H9 (cell line): ENCODE results near the gene SPR. TPM values are rescaled to one million over a fixed set of nuclear protein-coding genes. Genes with fewer than 3 reads are reported as not detected.

Experiments used
- DNase-seq: peaks from one replicate; pipeline ENCODE4 v3.0.0-alpha.2; 2017
- H2AFZ ChIP-seq: one replicate; pipeline ENCODE4 v1.6.1; 2013; ENCODE audit warnings: mild to moderate bottlenecking, low read length, control low read depth, moderate library complexity
- H2AK5ac ChIP-seq: 2 replicates; pipeline ENCODE4 v1.6.1; 2013; ENCODE audit warnings: low read length, control low read depth, mixed read lengths; ENCODE audit not compliant: insufficient read length
- H2BK120ac ChIP-seq: one replicate; pipeline ENCODE4 v1.6.1; 2013; ENCODE audit warnings: low read depth, mild to moderate bottlenecking, low read length, control low read depth, inconsistent platforms; ENCODE audit not compliant: poor library complexity, severe bottlenecking
- H2BK12ac ChIP-seq: 2 replicates; pipeline ENCODE4 v1.6.1; 2013; ENCODE audit warnings: low read length, control low read depth, mixed read lengths, low read depth; ENCODE audit not compliant: insufficient read length
- H2BK15ac ChIP-seq: 2 replicates; pipeline ENCODE4 v1.6.1; 2013; ENCODE audit warnings: low read depth, low read length, control low read depth
- H2BK20ac ChIP-seq: one replicate; pipeline ENCODE4 v1.6.1; 2013; ENCODE audit warnings: low read depth, mild to moderate bottlenecking, low read length, control low read depth, inconsistent platforms; ENCODE audit not compliant: poor library complexity, severe bottlenecking
- H2BK5ac ChIP-seq: 2 replicates; pipeline ENCODE4 v1.6.1; 2013; ENCODE audit warnings: low read length, control low read depth, mixed read lengths; ENCODE audit not compliant: insufficient read length
- H3K14ac ChIP-seq: 2 replicates; pipeline ENCODE4 v1.6.1; 2013; ENCODE audit warnings: low read length, control low read depth; ENCODE audit not compliant: insufficient read depth
- H3K18ac ChIP-seq: 2 replicates; pipeline ENCODE4 v1.6.1; 2013; ENCODE audit warnings: low read depth, mild to moderate bottlenecking, mixed read lengths, low read length, control low read depth; ENCODE audit not compliant: insufficient read length
- H3K23ac ChIP-seq: 2 replicates; pipeline ENCODE4 v1.6.1; 2013; ENCODE audit warnings: low read length, control low read depth, mixed read lengths, low read depth; ENCODE audit not compliant: insufficient read length
- H3K23me2 ChIP-seq: 2 replicates; pipeline ENCODE4 v1.6.1; 2013; ENCODE audit warnings: low read depth, mild to moderate bottlenecking, mixed read lengths, low read length, control low read depth; ENCODE audit not compliant: insufficient read length, poor library complexity, severe bottlenecking
- H3K27ac ChIP-seq: 2 replicates; pipeline ENCODE4 v1.5.1; 2013; ENCODE audit warnings: low read length, control low read depth, mixed read lengths, low read depth; ENCODE audit not compliant: insufficient read length
- H3K27me3 ChIP-seq: 2 replicates; pipeline ENCODE4 v1.6.1; 2013; ENCODE audit warnings: low read length, control low read depth, inconsistent platforms; ENCODE audit not compliant: insufficient read depth
- H3K4ac ChIP-seq: 2 replicates; pipeline ENCODE4 v1.6.1; 2013; ENCODE audit warnings: low read depth, mild to moderate bottlenecking, control low read depth, inconsistent platforms, low read length, moderate library complexity
- H3K4me1 ChIP-seq: 2 replicates; pipeline ENCODE4 v1.6.1; 2013; ENCODE audit warnings: low read length, control low read depth, inconsistent platforms; ENCODE audit not compliant: insufficient read depth
- H3K4me2 ChIP-seq: 2 replicates; pipeline ENCODE4 v1.6.1; 2013; ENCODE audit warnings: low read length, control low read depth, mixed read lengths; ENCODE audit not compliant: insufficient read length, insufficient read depth
- H3K56ac ChIP-seq: 2 replicates; pipeline ENCODE4 v1.6.1; 2013; ENCODE audit warnings: low read depth, mild to moderate bottlenecking, mixed read lengths, low read length, control low read depth; ENCODE audit not compliant: insufficient read length
- H3K79me1 ChIP-seq: 2 replicates; pipeline ENCODE4 v1.6.1; 2013; ENCODE audit warnings: low read depth, mild to moderate bottlenecking, moderate library complexity, low read length, control low read depth, inconsistent platforms; ENCODE audit not compliant: insufficient read depth, poor library complexity, severe bottlenecking
- H3K79me2 ChIP-seq: 2 replicates; pipeline ENCODE4 v1.6.1; 2013; ENCODE audit warnings: low read length, control low read depth, inconsistent platforms; ENCODE audit not compliant: insufficient read depth
- H3K9ac ChIP-seq: 2 replicates; pipeline ENCODE4 v1.6.1; 2013; ENCODE audit warnings: low read length, control low read depth, mixed read lengths; ENCODE audit not compliant: insufficient read length; ENCODE audit errors: extremely low read depth
- H3K9me3 ChIP-seq: one replicate; pipeline ENCODE4 v1.6.1; 2013; ENCODE audit warnings: low read depth, low read length, inconsistent platforms; ENCODE audit not compliant: control insufficient read depth
- H3T11ph ChIP-seq: one replicate; pipeline ENCODE4 v1.6.1; 2013; ENCODE audit warnings: mild to moderate bottlenecking, low read length, control low read depth, inconsistent platforms
- H4K20me1 ChIP-seq: one replicate; pipeline ENCODE4 v1.6.1; 2013; ENCODE audit not compliant: control insufficient read depth, insufficient read length, insufficient read depth
- H4K5ac ChIP-seq: 2 replicates; pipeline ENCODE4 v1.6.1; 2013; ENCODE audit warnings: low read depth, mild to moderate bottlenecking, mixed read lengths, low read length, control low read depth; ENCODE audit not compliant: insufficient read length
- H4K8ac ChIP-seq: replicated peaks from 2 replicates; pipeline ENCODE4 v1.6.1; 2013; ENCODE audit warnings: low read length, control low read depth, mixed read lengths, low read depth; ENCODE audit not compliant: insufficient read length
- H4K91ac ChIP-seq: 2 replicates; pipeline ENCODE4 v1.6.1; 2013; ENCODE audit warnings: low read depth, mild to moderate bottlenecking, moderate library complexity, mixed read lengths, low read length, control low read depth; ENCODE audit not compliant: insufficient read length
- H3K27ac Mint-ChIP-seq, 3 experiments: 2 replicates in 2 of 3; 3 replicates in 1 of 3; pipeline ENCODE4 v1.8.0; 2020 to 2021; ENCODE audit warnings: mixed read lengths in 3 of 3, mild to moderate bottlenecking in 1 of 3, moderate library complexity in 1 of 3
- H3K27me3 Mint-ChIP-seq: 2 replicates; pipeline ENCODE4 v1.8.0; 2021; ENCODE audit warnings: low read depth, mild to moderate bottlenecking, moderate library complexity, mixed read lengths
- H3K36me3 Mint-ChIP-seq, 3 experiments: 2 replicates in 2 of 3; 3 replicates in 1 of 3; pipeline ENCODE4 v1.8.0; 2020 to 2021; ENCODE audit warnings: low read depth in 3 of 3, mixed read lengths in 3 of 3; ENCODE audit not compliant: insufficient read depth in 1 of 3
- H3K4me1 Mint-ChIP-seq, 2 experiments: 2 replicates each; pipeline ENCODE4 v1.8.0; 2020; ENCODE audit warnings: mixed read lengths in 2 of 2
- H3K4me3 Mint-ChIP-seq, 2 experiments: 2 replicates in 1 of 2; 3 replicates in 1 of 2; pipeline ENCODE4 v1.8.0; 2020 to 2021; ENCODE audit warnings: mild to moderate bottlenecking in 2 of 2, mixed read lengths in 2 of 2, moderate library complexity in 1 of 2
- H3K9me3 Mint-ChIP-seq, 2 experiments: 2 replicates in 1 of 2; 3 replicates in 1 of 2; pipeline ENCODE4 v1.8.0; 2020; ENCODE audit warnings: mild to moderate bottlenecking in 2 of 2, mixed read lengths in 2 of 2, moderate library complexity in 1 of 2
- WGBS: extraction: QIAGEN DNeasy Blood & Tissue Kit; methylation state at CpG from one replicate; pipeline ENCODE4 v1.1.7; 2013; ENCODE audit warnings: missing lambda C conversion rate, low lambda C conversion rate, mixed read lengths; ENCODE audit not compliant: insufficient read length; ENCODE audit errors: extremely low coverage; 5-methylcytosine and 5-hydroxymethylcytosine counted together
- total RNA-seq: library from RNA; stranded (reverse); gene quantifications from 2 replicates; pipeline ENCODE4 v1.2.1, GENCODE V29; 2021
- TF ChIP-seq, protein P1 (sequence below): fragments of 200-600 bp; sonication (generic); conservative IDR thresholded peaks from 3 replicates; pipeline ENCODE4 v1.8.0; 2021; ENCODE audit warnings: antibody characterized with exemption, mild to moderate bottlenecking

Gene SPR
- total RNA-seq, 1 experiment from 2014 or later, result 7.3 TPM

DNA sequence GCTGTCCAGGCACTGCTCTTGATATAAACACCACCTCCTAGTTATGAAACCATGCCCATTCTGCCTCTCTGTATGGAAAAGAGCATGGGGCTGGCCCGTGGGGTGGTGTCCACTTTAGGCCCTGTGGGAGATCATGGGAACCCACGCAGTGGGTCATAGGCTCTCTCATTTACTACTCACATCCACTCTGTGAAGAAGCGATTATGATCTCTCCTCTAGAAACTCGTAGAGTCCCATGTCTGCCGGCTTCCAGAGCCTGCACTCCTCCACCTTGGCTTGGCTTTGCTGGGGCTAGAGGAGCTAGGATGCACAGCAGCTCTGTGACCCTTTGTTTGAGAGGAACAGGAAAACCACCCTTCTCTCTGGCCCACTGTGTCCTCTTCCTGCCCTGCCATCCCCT lies 46.0 kb downstream of the SPR start:
- H2BK5ac ChIP-seq, result no peak overlapping the region
- no peak overlapping the region for H2BK120ac ChIP-seq
- no peak overlapping the region for H2BK15ac ChIP-seq
- no peak overlapping the region for H3T11ph ChIP-seq
- H3K56ac ChIP-seq, result no peak overlapping the region
- H2BK12ac ChIP-seq, result no peak overlapping the region
- H4K5ac ChIP-seq, result no peak overlapping the region
- Mint-ChIP-seq H3K9me3 (no peaks in the 10 kb centered on the region), H3K27me3 (peaks cover 28% of the 10 kb centered on the region), H3K36me3 (peaks cover 0 to 2% (median 0%) of the 10 kb centered on the region in 3 experiments; a peak in 2 of 7 replicates), H3K4me1 (peaks cover 19 to 30% of the 10 kb centered on the region in 2 experiments), H3K27ac (no peak overlapping the region), H3K4me3 (no peak overlapping the region)
- H3K79me1 ChIP-seq, result no peaks in the 10 kb centered on the region
- H3K23me2 ChIP-seq, result no peaks in the 10 kb centered on the region
- H3K9me3 ChIP-seq, result no peaks in the 10 kb centered on the region
- H3K27ac ChIP-seq, result no peak overlapping the region
- TF ChIP-seq, protein P1, sequence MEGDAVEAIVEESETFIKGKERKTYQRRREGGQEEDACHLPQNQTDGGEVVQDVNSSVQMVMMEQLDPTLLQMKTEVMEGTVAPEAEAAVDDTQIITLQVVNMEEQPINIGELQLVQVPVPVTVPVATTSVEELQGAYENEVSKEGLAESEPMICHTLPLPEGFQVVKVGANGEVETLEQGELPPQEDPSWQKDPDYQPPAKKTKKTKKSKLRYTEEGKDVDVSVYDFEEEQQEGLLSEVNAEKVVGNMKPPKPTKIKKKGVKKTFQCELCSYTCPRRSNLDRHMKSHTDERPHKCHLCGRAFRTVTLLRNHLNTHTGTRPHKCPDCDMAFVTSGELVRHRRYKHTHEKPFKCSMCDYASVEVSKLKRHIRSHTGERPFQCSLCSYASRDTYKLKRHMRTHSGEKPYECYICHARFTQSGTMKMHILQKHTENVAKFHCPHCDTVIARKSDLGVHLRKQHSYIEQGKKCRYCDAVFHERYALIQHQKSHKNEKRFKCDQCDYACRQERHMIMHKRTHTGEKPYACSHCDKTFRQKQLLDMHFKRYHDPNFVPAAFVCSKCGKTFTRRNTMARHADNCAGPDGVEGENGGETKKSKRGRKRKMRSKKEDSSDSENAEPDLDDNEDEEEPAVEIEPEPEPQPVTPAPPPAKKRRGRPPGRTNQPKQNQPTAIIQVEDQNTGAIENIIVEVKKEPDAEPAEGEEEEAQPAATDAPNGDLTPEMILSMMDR, result no peak
- no peak overlapping the region for H2AFZ ChIP-seq
- H3K79me2 ChIP-seq, result no peaks in the 10 kb centered on the region
- DNase-seq, result no peak
- H4K91ac ChIP-seq, result no peak overlapping the region
- no peak overlapping the region for H3K18ac ChIP-seq
- H3K23ac ChIP-seq, result no peak overlapping the region
- H2AK5ac ChIP-seq, result no peak overlapping the region
- no peak overlapping the region for H4K8ac ChIP-seq
- H3K4me1 ChIP-seq, result no peaks in the 10 kb centered on the region; the same call in 1 of the 2 replicates
- no CpG with 5 or more reads among the region's 5 CpGs for WGBS
- no peaks in the 10 kb centered on the region for H4K20me1 ChIP-seq
- no peak overlapping the region for H3K14ac ChIP-seq
- H3K9ac ChIP-seq, result no peak overlapping the region
- H3K27me3 ChIP-seq, result peaks cover 11% of the 10 kb centered on the region; the same call in 1 of the 2 replicates
- no peak overlapping the region for H3K4ac ChIP-seq
- no peak overlapping the region for H3K4me2 ChIP-seq
- H2BK20ac ChIP-seq, result no peak overlapping the region
